Measurements from ENCODE around the gene FAM47E. TPM values are rescaled to one million over a fixed set of nuclear protein-coding genes. Genes with fewer than 3 reads are reported as not detected.

Gene FAM47E
- total and polyA plus RNA-seq, 11 donors: 0.36 to 4.9 (median 2.5) TPM

DNA sequence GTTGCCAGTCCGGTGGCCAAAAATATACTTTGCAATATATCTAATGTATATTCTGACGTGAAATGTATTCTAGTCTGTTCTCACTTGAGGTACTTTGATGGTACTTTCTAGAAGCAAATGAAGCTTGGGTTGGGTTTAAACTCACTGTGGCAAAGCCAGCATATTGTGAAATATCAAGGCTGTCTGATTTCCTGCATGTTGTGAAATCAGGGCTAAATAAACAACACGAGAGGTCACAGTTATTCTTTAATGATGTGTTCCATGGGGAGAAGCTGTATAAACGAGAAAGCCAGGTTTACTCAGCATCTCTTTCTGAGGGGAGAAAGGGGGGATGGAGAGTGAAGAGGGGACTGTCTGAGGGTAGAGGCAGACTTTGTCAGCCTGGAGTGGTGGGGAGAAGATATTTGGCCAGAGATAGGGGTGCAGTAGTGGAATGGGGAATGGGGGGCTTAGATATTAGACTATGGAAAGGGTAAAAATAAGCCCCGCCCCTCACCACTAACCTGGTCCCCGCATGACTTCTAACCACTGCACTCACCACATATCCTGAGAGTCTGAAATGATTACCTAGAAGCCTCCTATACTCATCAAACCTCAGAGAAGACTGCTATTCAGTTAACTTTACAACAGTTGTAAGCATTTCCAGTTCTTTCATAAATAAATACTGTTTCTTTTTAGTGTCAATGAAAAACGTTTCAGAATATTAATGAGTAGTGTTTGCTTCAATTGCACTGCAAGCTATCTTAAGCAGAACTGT is 32.0 kb upstream of the FAM47E start:
- intact Hi-C loops (cut with DNase I): loop anchor here in 2 of 10 donors (10.0 kb wide), 1 partner anchor 85 kb away; the partner anchor contains the start of gene STBD1 (in 2 of the 2)
- WGBS, 4 donors: 62 to 70% (median 65%) methylated on average over 7 of the region's 7 CpGs
- peaks cover 0 to 40% (median 9%) of the 10 kb centered on the region in 12 donors for H3K4me1 ChIP-seq
- H3K27ac ChIP-seq: peak overlapping the region in 1 of 12 donors; percentile 43
- no peak overlapping the region for H3K4me3 ChIP-seq
- DNase-seq (no peak), ATAC-seq (peak in 3 of 4 donors; percentile 48 to 79 (median 75))
- TF ChIP-seq, protein P1, sequence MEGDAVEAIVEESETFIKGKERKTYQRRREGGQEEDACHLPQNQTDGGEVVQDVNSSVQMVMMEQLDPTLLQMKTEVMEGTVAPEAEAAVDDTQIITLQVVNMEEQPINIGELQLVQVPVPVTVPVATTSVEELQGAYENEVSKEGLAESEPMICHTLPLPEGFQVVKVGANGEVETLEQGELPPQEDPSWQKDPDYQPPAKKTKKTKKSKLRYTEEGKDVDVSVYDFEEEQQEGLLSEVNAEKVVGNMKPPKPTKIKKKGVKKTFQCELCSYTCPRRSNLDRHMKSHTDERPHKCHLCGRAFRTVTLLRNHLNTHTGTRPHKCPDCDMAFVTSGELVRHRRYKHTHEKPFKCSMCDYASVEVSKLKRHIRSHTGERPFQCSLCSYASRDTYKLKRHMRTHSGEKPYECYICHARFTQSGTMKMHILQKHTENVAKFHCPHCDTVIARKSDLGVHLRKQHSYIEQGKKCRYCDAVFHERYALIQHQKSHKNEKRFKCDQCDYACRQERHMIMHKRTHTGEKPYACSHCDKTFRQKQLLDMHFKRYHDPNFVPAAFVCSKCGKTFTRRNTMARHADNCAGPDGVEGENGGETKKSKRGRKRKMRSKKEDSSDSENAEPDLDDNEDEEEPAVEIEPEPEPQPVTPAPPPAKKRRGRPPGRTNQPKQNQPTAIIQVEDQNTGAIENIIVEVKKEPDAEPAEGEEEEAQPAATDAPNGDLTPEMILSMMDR (IDR thresholded peaks at IDR 0.05): no peak
- TF ChIP-seq POLR2A (IDR thresholded peaks at IDR 0.05): no peak
- no peaks in the 10 kb centered on the region for H3K27me3 ChIP-seq
- no peaks in the 10 kb centered on the region for H3K36me3 ChIP-seq
- no peaks in the 10 kb centered on the region for H3K9me3 ChIP-seq

DNA sequence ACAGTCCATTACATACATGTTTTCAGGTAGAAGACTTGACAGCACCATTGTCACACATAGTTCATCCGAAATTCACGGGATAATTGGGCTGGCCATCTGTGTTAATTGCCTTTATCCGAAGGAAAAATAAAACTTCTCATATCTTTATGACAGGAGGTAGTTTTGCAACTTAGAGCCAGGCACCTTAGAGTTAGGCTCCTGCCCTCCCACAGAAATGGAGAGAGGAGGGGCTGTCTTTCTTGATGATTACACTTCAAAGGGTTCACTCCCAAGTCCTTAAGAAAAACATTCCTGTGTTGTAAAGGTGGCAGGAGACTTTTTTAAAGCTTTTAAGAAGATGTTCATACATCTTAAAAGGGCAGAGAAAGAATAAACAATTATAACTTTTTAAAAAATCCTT is 27.4 kb upstream of the FAM47E start:
- no peaks in the 10 kb centered on the region for H3K27me3 ChIP-seq

DNA sequence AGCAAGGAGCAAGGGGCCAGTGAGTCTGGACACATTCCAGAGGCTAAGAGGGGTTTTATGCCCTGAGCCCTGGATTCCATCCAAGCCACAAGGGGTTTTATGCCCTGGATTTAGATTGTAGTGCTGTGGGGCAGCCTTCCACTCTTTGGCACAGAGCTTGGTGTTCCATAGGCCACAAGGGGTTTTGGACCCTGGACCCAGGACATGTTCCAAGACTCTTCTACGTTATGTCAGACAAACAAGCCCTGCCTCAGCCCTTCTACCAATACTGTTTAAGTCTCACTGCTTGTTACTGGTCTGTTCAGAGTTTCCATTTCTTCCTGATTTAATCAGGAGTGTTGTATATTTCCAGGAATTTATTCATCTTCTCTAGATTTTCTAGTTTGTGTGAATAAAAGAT is 25.1 kb upstream of the FAM47E start:
- 0 to 37% (median 0%) methylated on average over 1 of the region's 1 CpG for WGBS, 4 donors
- Histone ChIP-seq H3K4me1 (no peaks in the 10 kb centered on the region), H3K9me3 (peaks cover 0 to 21% (median 1%) of the 10 kb centered on the region in 12 donors), H3K4me3 (no peak overlapping the region), H3K27me3 (no peaks in the 10 kb centered on the region), H3K36me3 (no peaks in the 10 kb centered on the region), H3K27ac (no peak overlapping the region)
- TF ChIP-seq, protein P1 (IDR thresholded peaks at IDR 0.05): no peak
- no peak for TF ChIP-seq POLR2A (IDR thresholded peaks at IDR 0.05)
- intact Hi-C loops (cut with DNase I): no loop called here
- DNase-seq: no peak
- ATAC-seq: no peak

More for the DNA sequence above, 27.4 kb upstream of the FAM47E start:
- H3K36me3 ChIP-seq: no peaks in the 10 kb centered on the region
- 70 to 90% (median 85%) methylated on average over 3 of the region's 3 CpGs for WGBS, 4 donors
- DNase-seq: no peak
- TF ChIP-seq, protein P1 (IDR thresholded peaks at IDR 0.05): no peak
- TF ChIP-seq POLR2A (IDR thresholded peaks at IDR 0.05): no peak
- no peak overlapping the region for H3K4me3 ChIP-seq
- peaks cover 0 to 9% (median 0%) of the 10 kb centered on the region in 12 donors for H3K4me1 ChIP-seq
- H3K27ac ChIP-seq: no peak overlapping the region
- no peak for ATAC-seq
- intact Hi-C loops (cut with DNase I): no loop called here
- H3K9me3 ChIP-seq: peaks cover 0 to 19% (median under 1%) of the 10 kb centered on the region in 12 donors

DNA sequence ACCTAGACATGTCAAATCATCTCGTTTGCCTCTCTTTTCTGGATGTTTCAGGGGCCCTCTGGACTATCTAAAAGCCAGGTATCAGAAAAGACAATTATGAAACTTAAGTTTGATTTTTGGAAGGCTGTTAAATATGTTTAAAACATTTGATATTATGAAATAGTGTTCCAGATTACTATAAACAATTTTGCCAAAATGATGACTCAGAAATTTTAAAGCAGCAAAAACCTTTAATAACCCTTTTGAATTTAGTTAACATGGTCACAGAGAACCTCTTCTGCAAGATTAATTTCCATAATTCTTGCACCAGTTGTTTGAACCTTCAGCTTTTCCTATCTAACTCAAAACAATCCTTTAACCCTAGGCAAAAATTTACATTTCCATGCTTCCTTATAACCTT is 18.8 kb upstream of the FAM47E start:
- intact Hi-C loops (cut with DNase I): no loop called here
- ATAC-seq (no peak), DNase-seq (no peak)
- Histone ChIP-seq H3K4me3 (no peak overlapping the region), H3K36me3 (no peaks in the 10 kb centered on the region), H3K27ac (no peak overlapping the region), H3K27me3 (no peaks in the 10 kb centered on the region), H3K9me3 (peaks cover 0 to 18% (median 1%) of the 10 kb centered on the region in 12 donors), H3K4me1 (no peaks in the 10 kb centered on the region)
- TF ChIP-seq, protein P1 (IDR thresholded peaks at IDR 0.05): no peak
- no peak for TF ChIP-seq POLR2A (IDR thresholded peaks at IDR 0.05)
- 78 to 92% (median 84%) methylated on average over 1 of the region's 1 CpG for whole genome bisulfite sequencing, 4 donors

Measured in heart left ventricle (tissue), 16 donors.